ENCODE results near the gene ARHGEF17. TPM values are rescaled to one million over a fixed set of nuclear protein-coding genes. Genes with fewer than 3 reads are reported as not detected.

The ARHGEF17 gene
- total RNA-seq, 1 experiment from 2014 or later = not detected

GRCh38 chr11:73287400-73288101, 20.5 kb upstream of the ARHGEF17 start:
- Histone ChIP-seq H3K4me2 (ENCODE audit: low read depth, low read length, poor library complexity, severe bottlenecking) (no peak overlapping the region), H3K9me2 (replicated peaks; ENCODE audit: insufficient read depth, low read length) (no peaks in the 10 kb centered on the region), H3K9ac (ENCODE audit: low read length) (no peak overlapping the region), H3K9me3 (ENCODE audit: low read length) (no peaks in the 10 kb centered on the region), H3K36me3 (ENCODE audit: insufficient read depth, low read length) (no peaks in the 10 kb centered on the region), H3K4me3 (ENCODE audit: low read length) (no peak overlapping the region), H3K79me2 (ENCODE audit: low read length) (no peaks in the 10 kb centered on the region), H3K4me1 (ENCODE audit: low read length) (peaks cover 5% of the 10 kb centered on the region; the same call in 1 of the 2 replicates), H3K27me3 (ENCODE audit: low read length) (no peaks in the 10 kb centered on the region), H2AFZ (ENCODE audit: low read length) (no peak overlapping the region), H4K20me1 (ENCODE audit: insufficient read depth, low read depth, low read length) (no peaks in the 10 kb centered on the region), H3K27ac (ENCODE audit: low read length) (no peak overlapping the region)
- DNase-seq = no peak

DNA sequence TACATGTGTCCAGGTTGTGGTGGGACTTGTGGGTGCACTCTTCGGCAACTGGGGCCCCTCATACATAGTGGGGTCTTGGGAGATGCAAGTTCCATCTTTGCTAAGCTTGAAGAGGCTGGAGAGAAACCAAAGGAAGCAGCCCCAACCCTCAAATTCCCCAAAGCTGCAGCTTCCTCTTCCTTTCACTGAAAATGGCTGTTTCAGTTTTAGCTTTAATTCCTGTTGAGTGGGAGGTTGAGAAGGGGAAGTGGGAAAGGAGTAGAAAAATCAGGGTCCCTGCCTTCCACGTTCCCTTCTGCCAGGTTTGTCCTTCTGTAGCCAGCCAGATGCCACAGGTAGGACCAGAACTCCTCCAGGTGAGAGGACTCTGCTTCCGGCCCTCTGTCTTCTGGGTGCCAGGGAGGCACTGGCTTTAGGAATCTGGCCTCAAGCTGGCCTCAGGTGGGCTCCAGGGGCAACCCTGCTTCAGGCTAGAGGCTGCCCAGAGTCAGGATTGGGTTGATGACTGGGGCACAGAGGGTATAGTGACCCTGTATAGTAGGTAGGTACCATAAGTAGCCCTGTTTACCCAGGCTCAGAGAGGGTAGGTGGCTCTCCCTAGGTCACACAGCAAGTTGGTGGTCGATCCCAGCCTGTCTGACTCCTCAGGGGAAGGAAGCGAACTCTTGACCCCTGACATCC, 19.7 kb upstream of the ARHGEF17 start:
- Histone ChIP-seq H3K4me1 (ENCODE audit: low read length) (peaks cover 5% of the 10 kb centered on the region; the same call in 1 of the 2 replicates), H3K4me3 (ENCODE audit: low read length) (no peak overlapping the region), H3K4me2 (ENCODE audit: low read depth, low read length, poor library complexity, severe bottlenecking) (no peak overlapping the region), H2AFZ (ENCODE audit: low read length) (no peak overlapping the region), H4K20me1 (ENCODE audit: insufficient read depth, low read depth, low read length) (no peaks in the 10 kb centered on the region), H3K79me2 (ENCODE audit: low read length) (no peaks in the 10 kb centered on the region), H3K9me3 (ENCODE audit: low read length) (no peaks in the 10 kb centered on the region), H3K27ac (ENCODE audit: low read length) (no peak overlapping the region), H3K9me2 (replicated peaks; ENCODE audit: insufficient read depth, low read length) (no peaks in the 10 kb centered on the region), H3K9ac (ENCODE audit: low read length) (no peak overlapping the region), H3K27me3 (ENCODE audit: low read length) (no peaks in the 10 kb centered on the region), H3K36me3 (ENCODE audit: insufficient read depth, low read length) (no peaks in the 10 kb centered on the region)
- no peak for DNase-seq

DNA sequence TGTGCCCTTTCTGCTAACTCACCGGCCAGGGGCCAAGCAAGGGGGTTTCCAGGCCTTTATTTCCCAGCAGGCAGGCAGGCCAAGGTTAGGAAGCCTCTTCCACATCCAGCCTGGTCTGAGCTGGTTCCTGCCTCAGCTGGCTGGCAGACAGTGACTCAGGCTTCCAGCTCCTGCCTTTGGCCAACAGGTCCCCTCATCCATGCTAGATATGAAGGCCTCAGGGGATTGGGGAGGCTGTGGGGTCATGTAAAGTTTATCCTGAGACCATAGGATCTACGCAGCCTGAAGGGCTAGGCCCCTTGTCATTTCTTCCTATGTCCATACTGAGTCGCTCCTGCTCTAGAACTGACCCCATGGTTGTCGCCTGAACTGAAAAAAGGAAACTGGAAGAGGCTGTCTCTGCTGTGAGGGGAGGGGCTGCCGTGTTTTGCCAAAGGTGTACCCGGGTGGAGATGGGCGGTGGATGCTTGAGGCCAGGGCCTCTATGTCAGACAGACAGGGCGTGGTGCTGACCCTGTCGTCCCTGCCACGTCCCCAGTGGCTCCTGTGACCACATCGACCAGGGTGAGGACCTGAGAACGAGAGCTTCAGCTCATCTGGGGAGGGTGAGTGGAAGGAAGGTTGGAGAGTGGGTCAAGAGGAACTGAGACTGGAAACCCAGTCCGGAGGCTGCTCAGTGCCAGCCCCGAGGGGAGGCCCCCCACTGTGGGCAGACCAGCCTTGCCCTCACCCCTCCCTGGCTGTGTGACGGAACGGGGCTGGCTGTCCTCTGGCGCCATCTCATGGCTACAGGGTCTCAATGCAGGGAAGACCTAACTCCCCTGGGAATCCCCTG, 19.0 kb upstream of the ARHGEF17 start:
- Histone ChIP-seq H3K27ac (ENCODE audit: low read length) (no peak overlapping the region), H3K9ac (ENCODE audit: low read length) (no peak overlapping the region), H3K4me3 (ENCODE audit: low read length) (no peak overlapping the region)

GRCh38 chr11:73290536-73290935, 17.5 kb upstream of the ARHGEF17 start:
- DNase-seq = no peak
- no peak overlapping the region for H3K27ac ChIP-seq (ENCODE audit: low read length)
- no peaks in the 10 kb centered on the region for H3K27me3 ChIP-seq (ENCODE audit: low read length)
- no peak overlapping the region for H3K9ac ChIP-seq (ENCODE audit: low read length)
- no peak overlapping the region for H3K4me3 ChIP-seq (ENCODE audit: low read length)
- H3K9me2 ChIP-seq (replicated peaks; ENCODE audit: insufficient read depth, low read length) = no peaks in the 10 kb centered on the region
- no peak overlapping the region for H3K4me2 ChIP-seq (ENCODE audit: low read depth, low read length, poor library complexity, severe bottlenecking)
- H3K4me1 ChIP-seq (ENCODE audit: low read length) = peaks cover 5% of the 10 kb centered on the region; the same call in 1 of the 2 replicates
- no peaks in the 10 kb centered on the region for H3K9me3 ChIP-seq (ENCODE audit: low read length)
- no peak overlapping the region for H2AFZ ChIP-seq (ENCODE audit: low read length)
- no peaks in the 10 kb centered on the region for H4K20me1 ChIP-seq (ENCODE audit: insufficient read depth, low read depth, low read length)
- H3K36me3 ChIP-seq (ENCODE audit: insufficient read depth, low read length) = no peaks in the 10 kb centered on the region
- no peaks in the 10 kb centered on the region for H3K79me2 ChIP-seq (ENCODE audit: low read length)

More for the DNA sequence above, 19.0 kb upstream of the ARHGEF17 start:
- no peaks in the 10 kb centered on the region for H3K27me3 ChIP-seq (ENCODE audit: low read length)
- H4K20me1 ChIP-seq (ENCODE audit: insufficient read depth, low read depth, low read length) = no peaks in the 10 kb centered on the region
- peaks cover 5% of the 10 kb centered on the region; the same call in 1 of the 2 replicates for H3K4me1 ChIP-seq (ENCODE audit: low read length)
- no peaks in the 10 kb centered on the region for H3K9me2 ChIP-seq (replicated peaks; ENCODE audit: insufficient read depth, low read length)
- no peaks in the 10 kb centered on the region for H3K79me2 ChIP-seq (ENCODE audit: low read length)
- no peaks in the 10 kb centered on the region for H3K36me3 ChIP-seq (ENCODE audit: insufficient read depth, low read length)
- DNase-seq = peak; percentile 84
- H3K4me2 ChIP-seq (ENCODE audit: low read depth, low read length, poor library complexity, severe bottlenecking) = peak overlapping the region; percentile 2
- H3K9me3 ChIP-seq (ENCODE audit: low read length) = no peaks in the 10 kb centered on the region
- no peak overlapping the region for H2AFZ ChIP-seq (ENCODE audit: low read length)

DNA sequence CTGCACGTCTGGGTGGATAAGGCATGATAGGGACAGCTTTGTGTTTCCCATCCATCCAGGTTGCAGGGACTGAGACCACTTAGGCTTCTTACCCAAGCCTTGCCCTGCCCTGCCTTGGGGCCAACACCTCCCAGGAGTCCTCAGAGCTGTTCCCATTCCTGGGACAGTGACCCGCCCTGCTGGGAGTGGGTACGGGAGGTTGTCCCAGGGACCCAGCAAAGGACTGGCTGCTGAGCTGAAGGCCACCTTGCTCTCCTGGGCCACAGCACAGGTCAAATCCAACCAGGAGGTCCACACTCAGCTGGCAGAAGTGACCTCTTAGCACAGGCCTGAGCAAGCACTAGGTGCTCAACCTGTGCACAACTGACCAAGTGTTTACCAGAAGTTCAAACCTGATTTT, 16.9 kb upstream of the ARHGEF17 start:
- Histone ChIP-seq H3K36me3 (ENCODE audit: insufficient read depth, low read length) (no peaks in the 10 kb centered on the region), H4K20me1 (ENCODE audit: insufficient read depth, low read depth, low read length) (no peaks in the 10 kb centered on the region), H3K27ac (ENCODE audit: low read length) (no peak overlapping the region), H2AFZ (ENCODE audit: low read length) (no peak overlapping the region), H3K9me3 (ENCODE audit: low read length) (no peaks in the 10 kb centered on the region), H3K79me2 (ENCODE audit: low read length) (no peaks in the 10 kb centered on the region), H3K9ac (ENCODE audit: low read length) (no peak overlapping the region), H3K27me3 (ENCODE audit: low read length) (no peaks in the 10 kb centered on the region), H3K4me2 (ENCODE audit: low read depth, low read length, poor library complexity, severe bottlenecking) (no peak overlapping the region), H3K4me1 (ENCODE audit: low read length) (peaks cover 5% of the 10 kb centered on the region; the same call in 1 of the 2 replicates), H3K9me2 (replicated peaks; ENCODE audit: insufficient read depth, low read length) (no peaks in the 10 kb centered on the region), H3K4me3 (ENCODE audit: low read length) (no peak overlapping the region)
- DNase-seq = no peak

DNA sequence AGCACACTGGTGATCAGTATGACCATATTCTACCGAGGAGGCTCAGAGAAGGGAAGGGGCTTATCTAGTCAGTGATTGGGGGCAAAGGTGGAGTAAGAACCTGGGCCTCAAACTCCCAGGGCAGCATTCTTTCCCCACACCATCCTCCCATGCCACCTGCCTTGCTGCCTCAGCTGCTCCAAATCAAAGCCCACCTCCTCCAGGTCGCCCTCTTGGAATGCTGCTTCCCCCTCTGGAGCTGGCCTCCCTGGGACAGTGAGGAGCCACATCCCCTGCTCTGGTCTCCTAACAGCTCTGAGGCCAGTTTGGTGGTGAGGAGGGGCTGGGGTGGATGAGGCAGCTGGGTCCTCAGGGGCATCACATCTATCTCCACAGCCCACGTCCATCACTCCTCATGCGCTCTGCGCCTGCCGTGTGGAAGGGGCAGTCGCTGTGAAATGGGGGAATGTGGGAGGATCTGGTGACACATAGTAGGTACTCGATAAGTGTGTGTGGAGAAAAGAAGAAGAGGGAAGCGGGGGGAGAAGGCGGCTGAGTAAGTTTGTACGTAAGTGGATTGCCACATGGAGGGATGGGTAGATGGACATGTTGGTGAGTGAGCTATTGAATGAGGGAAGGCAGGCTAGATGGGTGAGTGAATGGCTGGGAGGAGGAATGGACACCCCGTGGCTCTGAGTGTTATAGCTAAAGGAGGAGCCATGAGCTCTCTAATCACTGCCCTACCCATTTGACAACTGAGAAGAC, 16.1 kb upstream of the ARHGEF17 start:
- DNase-seq = no peak
- H3K4me1 ChIP-seq (ENCODE audit: low read length) = peaks cover 5% of the 10 kb centered on the region; the same call in 1 of the 2 replicates
- H3K4me3 ChIP-seq (ENCODE audit: low read length) = no peak overlapping the region
- no peaks in the 10 kb centered on the region for H3K27me3 ChIP-seq (ENCODE audit: low read length)
- H3K9me3 ChIP-seq (ENCODE audit: low read length) = no peaks in the 10 kb centered on the region
- H3K4me2 ChIP-seq (ENCODE audit: low read depth, low read length, poor library complexity, severe bottlenecking) = no peak overlapping the region
- no peak overlapping the region for H3K27ac ChIP-seq (ENCODE audit: low read length)
- no peak overlapping the region for H2AFZ ChIP-seq (ENCODE audit: low read length)
- no peaks in the 10 kb centered on the region for H4K20me1 ChIP-seq (ENCODE audit: insufficient read depth, low read depth, low read length)
- H3K9ac ChIP-seq (ENCODE audit: low read length) = no peak overlapping the region
- H3K79me2 ChIP-seq (ENCODE audit: low read length) = no peaks in the 10 kb centered on the region
- no peaks in the 10 kb centered on the region for H3K9me2 ChIP-seq (replicated peaks; ENCODE audit: insufficient read depth, low read length)
- H3K36me3 ChIP-seq (ENCODE audit: insufficient read depth, low read length) = no peaks in the 10 kb centered on the region

- Histone ChIP-seq H3K4me1 (ENCODE audit: low read length) (peaks cover 5% of the 10 kb centered on the region; the same call in 1 of the 2 replicates), H3K9me2 (replicated peaks; ENCODE audit: insufficient read depth, low read length) (no peaks in the 10 kb centered on the region), H3K4me3 (ENCODE audit: low read length) (no peak overlapping the region), H2AFZ (ENCODE audit: low read length) (no peak overlapping the region), H3K79me2 (ENCODE audit: low read length) (no peaks in the 10 kb centered on the region), H4K20me1 (ENCODE audit: insufficient read depth, low read depth, low read length) (no peaks in the 10 kb centered on the region), H3K9ac (ENCODE audit: low read length) (no peak overlapping the region), H3K27me3 (ENCODE audit: low read length) (no peaks in the 10 kb centered on the region), H3K4me2 (ENCODE audit: low read depth, low read length, poor library complexity, severe bottlenecking) (no peak overlapping the region), H3K9me3 (ENCODE audit: low read length) (no peaks in the 10 kb centered on the region), H3K27ac (ENCODE audit: low read length) (no peak overlapping the region), H3K36me3 (ENCODE audit: insufficient read depth, low read length) (no peaks in the 10 kb centered on the region)
- DNase-seq = no peak
These were observed 15.6 kb upstream of the ARHGEF17 start for GRCh38 chr11:73292525-73292894.
